ENCODE measurements around the gene GAD1. TPM values are rescaled to one million over a fixed set of nuclear protein-coding genes. Genes with fewer than 3 reads are reported as not detected.

GAD1 gene
- total and polyA plus RNA-seq, 10 of the 15 experiments (the other 5 are each of a cell fraction or from before 2014, with no cell fraction given): 0.04 to 3.4 (median 0.42) TPM

- no peak overlapping the region for H3K4me3 ChIP-seq
- H3K79me2 ChIP-seq (ENCODE audit: control insufficient read depth, insufficient read depth, low read length): no peaks in the 10 kb centered on the region
- peaks cover 0 to 13% of the 10 kb centered on the region in 2 experiments; a peak in 3 of 4 replicates for H3K27me3 ChIP-seq (replicated peaks in 1 of 2; ENCODE audit: control insufficient read depth in 2 of 2, insufficient read depth in 2 of 2, low read length in 1 of 2)
- ATAC-seq (no peak), FAIRE-seq (no peak), DNase-seq (ENCODE audit: low read depth, low spot score) (no peak)
- SMC1A ChIA-PET (ENCODE audit: uncharacterized antibody, unreplicated experiment): no interaction called here
- H3K36me3 ChIP-seq (ENCODE audit: control insufficient read depth in 2 of 2, insufficient read depth in 2 of 2, low read length in 1 of 2): no peaks in the 10 kb centered on the region
- no peaks in the 10 kb centered on the region for H3K4me1 ChIP-seq (ENCODE audit: control insufficient read depth, insufficient read depth, low read length)
- no peaks in the 10 kb centered on the region for H4K20me1 ChIP-seq (ENCODE audit: control insufficient read depth, insufficient read depth)
- no peak overlapping the region for H3K4me2 ChIP-seq (ENCODE audit: control insufficient read depth, insufficient read depth)
- H2AFZ ChIP-seq (ENCODE audit: control insufficient read depth, low read depth, low read length): no peak overlapping the region
- in situ Hi-C loops (cut with MboI): no loop called here
- POLR2A ChIA-PET: no interaction called here
- intact Hi-C loops (cut with micrococcal nuclease; ENCODE audit: unreplicated experiment): no loop called here
- CTCF ChIA-PET: interaction anchor here (0.7 to 1.9 kb wide), 3 partner anchors 12 to 365 kb away, joined by 3 to 8 read pairs (median 3); no protein-coding TSS in a partner anchor
- no peak for TF ChIP-seq MEF2B (IDR thresholded peaks at IDR 0.05; ENCODE audit: partially characterized antibody, poor library complexity, severe bottlenecking)
- TF ChIP-seq MTA3 (IDR thresholded peaks at IDR 0.05; ENCODE audit: borderline replicate concordance, low read length): no peak
- TF ChIP-seq PML (IDR thresholded peaks at IDR 0.05; ENCODE audit: low read length): no peak
- no peak for TF ChIP-seq KDM1A (IDR thresholded peaks at IDR 0.05; ENCODE audit: borderline replicate concordance)
- no peak for TF ChIP-seq NFXL1 (IDR thresholded peaks at IDR 0.05; ENCODE audit: borderline replicate concordance)
- TF ChIP-seq ATF3 (IDR thresholded peaks at IDR 0.05; ENCODE audit: borderline replicate concordance, extremely low read depth, low read depth, low read length): no peak
- TF ChIP-seq ZNF24 (IDR thresholded peaks at IDR 0.05): no peak
- no peak for TF ChIP-seq SUZ12 (IDR thresholded peaks at IDR 0.05; ENCODE audit: unreplicated experiment)
- no peak for TF ChIP-seq CBFB (IDR thresholded peaks at IDR 0.05; ENCODE audit: low read depth)
- no peak for TF ChIP-seq CREM (IDR thresholded peaks at IDR 0.05; ENCODE audit: low read depth)
- TF ChIP-seq SREBF2 (IDR thresholded peaks at IDR 0.05; ENCODE audit: low read length): no peak
- TF ChIP-seq RCOR1 (conservative IDR thresholded peaks at IDR 0.05; ENCODE audit: low read depth, low read length): no peak
- no peak overlapping the region for H3K9ac ChIP-seq (ENCODE audit: control insufficient read depth, insufficient read depth, low read length)
- RAD21 ChIA-PET (ENCODE audit: unreplicated experiment): interaction anchor here (0.8 kb wide), 1 partner anchor 365 kb away, joined by 3 read pairs; no protein-coding TSS in a partner anchor
- no peaks in the 10 kb centered on the region for H3K9me3 ChIP-seq (replicated peaks; ENCODE audit: control insufficient read depth, insufficient read depth, low read length)
- BruUV-seq (replicated peaks): no TSS peak
- no peak overlapping the region for H3K27ac ChIP-seq (ENCODE audit: control insufficient read depth, insufficient read depth)
Observed at GRCh38 chr2:170774074-170774473, 42.6 kb upstream of the GAD1 start.
